ENCODE measurements around the gene ANKS1A.

ANKS1A gene

DNA sequence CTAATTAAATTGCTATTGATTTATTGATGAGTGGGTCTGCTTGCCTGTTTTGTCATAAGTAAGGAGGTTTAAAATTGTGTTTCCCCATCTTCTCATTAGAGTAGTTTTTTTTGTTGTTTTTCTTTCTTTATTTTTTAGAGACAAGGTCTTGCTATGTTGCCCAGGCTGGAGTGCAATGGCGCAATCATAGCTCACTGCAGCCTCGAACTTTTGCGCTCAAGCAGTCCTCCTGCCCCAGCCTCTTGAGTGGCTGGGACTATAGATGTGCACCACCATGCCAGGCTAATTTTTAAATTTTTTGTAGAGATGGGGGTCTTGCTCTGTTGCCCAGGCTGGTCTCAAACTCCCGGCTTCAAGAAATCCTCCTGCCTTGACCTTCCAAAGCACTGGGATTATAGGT is 31.0 kb downstream of the ANKS1A start:
- no peak overlapping the region for H3K4me3 ChIP-seq (replicated peaks; ENCODE audit: low read depth, low read length)

DNA sequence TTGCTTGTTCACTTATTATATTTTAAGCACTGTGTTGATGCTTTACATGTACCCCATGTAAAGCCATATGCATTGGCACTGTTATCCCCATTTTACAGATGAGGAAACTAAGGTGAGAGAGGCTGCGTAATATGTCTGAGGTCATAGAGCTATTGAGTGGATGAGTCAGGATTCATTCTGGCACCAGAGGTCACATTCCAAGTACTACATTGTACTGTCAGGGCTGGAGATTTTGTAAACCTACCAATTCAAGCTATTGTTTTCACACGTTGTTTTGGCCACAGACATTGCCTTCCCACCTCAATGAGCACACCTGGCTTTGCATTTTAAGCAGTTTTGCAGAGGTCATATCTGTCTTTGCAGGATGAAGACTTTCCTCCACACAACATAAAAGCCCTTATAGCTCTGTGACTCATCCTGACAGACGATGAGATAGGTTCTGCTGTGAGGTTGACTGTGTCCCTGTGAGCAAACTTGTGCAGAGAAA is 33.2 kb downstream of the ANKS1A start:
- TF ChIP-seq, protein P1, sequence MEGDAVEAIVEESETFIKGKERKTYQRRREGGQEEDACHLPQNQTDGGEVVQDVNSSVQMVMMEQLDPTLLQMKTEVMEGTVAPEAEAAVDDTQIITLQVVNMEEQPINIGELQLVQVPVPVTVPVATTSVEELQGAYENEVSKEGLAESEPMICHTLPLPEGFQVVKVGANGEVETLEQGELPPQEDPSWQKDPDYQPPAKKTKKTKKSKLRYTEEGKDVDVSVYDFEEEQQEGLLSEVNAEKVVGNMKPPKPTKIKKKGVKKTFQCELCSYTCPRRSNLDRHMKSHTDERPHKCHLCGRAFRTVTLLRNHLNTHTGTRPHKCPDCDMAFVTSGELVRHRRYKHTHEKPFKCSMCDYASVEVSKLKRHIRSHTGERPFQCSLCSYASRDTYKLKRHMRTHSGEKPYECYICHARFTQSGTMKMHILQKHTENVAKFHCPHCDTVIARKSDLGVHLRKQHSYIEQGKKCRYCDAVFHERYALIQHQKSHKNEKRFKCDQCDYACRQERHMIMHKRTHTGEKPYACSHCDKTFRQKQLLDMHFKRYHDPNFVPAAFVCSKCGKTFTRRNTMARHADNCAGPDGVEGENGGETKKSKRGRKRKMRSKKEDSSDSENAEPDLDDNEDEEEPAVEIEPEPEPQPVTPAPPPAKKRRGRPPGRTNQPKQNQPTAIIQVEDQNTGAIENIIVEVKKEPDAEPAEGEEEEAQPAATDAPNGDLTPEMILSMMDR (IDR thresholded peaks at IDR 0.05; ENCODE audit: low read length, missing control alignments) = no peak
- no peak overlapping the region for H3K4me3 ChIP-seq (replicated peaks; ENCODE audit: low read depth, low read length)
- peak; percentile 77 for DNase-seq (ENCODE audit: low read depth)

More for the DNA sequence above, 31.0 kb downstream of the ANKS1A start:
- TF ChIP-seq, protein P1 (IDR thresholded peaks at IDR 0.05; ENCODE audit: low read length, missing control alignments) = no peak
- no peak for DNase-seq (ENCODE audit: low read depth)

GRCh38 chr6:34924831-34925625 is 36.0 kb downstream of the ANKS1A start:
- TF ChIP-seq, protein P1 (IDR thresholded peaks at IDR 0.05; ENCODE audit: low read length, missing control alignments) = no peak
- H3K4me3 ChIP-seq (replicated peaks; ENCODE audit: low read depth, low read length) = no peak overlapping the region
- no peak for DNase-seq (ENCODE audit: low read depth)

DNA sequence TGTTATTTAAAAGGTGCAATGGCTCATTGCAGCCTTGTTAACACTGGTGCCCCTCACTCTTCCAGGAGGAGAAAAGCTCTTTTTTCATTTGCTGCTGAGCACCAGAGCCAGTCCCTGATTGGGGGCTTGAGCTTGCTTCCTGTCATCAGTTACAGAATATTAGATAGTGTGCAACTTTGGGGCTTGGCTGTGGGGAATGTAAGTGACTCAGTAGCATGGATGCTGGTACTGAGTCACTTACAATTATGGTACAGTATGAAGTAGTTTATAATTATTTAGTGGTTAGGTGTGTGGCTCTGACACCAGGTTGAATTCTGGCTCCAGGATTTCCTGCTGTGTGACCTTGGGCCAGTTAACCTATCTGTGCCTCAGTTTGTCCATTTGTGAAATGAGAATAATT is 37.6 kb downstream of the ANKS1A start:
- TF ChIP-seq, protein P1 (IDR thresholded peaks at IDR 0.05; ENCODE audit: low read length, missing control alignments) = no peak
- DNase-seq (ENCODE audit: low read depth) = no peak
- H3K4me3 ChIP-seq (replicated peaks; ENCODE audit: low read depth, low read length) = no peak overlapping the region

DNA sequence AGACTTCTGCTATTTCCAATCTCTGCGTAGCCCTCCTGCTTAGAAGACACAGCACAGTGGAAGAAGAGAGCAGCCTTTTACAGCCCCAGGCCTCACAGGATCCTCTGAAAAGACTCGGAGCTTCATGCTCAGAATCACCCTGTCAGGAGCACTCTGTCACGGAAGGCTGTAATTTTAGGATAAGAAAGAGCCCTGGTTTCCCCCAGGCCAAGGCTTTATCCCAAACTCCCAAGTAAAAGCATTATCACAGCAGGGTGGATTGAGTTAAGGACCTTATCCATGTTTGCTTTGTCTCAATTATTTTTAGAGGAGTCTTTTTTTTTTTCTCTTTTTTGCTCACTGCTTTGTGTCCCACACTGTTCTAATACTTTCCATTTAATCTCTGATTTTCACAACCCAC is 39.2 kb downstream of the ANKS1A start:
- H3K4me3 ChIP-seq (replicated peaks; ENCODE audit: low read depth, low read length) = no peak overlapping the region
- DNase-seq (ENCODE audit: low read depth) = no peak
- TF ChIP-seq, protein P1 (IDR thresholded peaks at IDR 0.05; ENCODE audit: low read length, missing control alignments) = no peak

GRCh38 chr6:34928695-34929094 is 39.6 kb downstream of the ANKS1A start:
- TF ChIP-seq, protein P1 (IDR thresholded peaks at IDR 0.05; ENCODE audit: low read length, missing control alignments) = no peak
- no peak overlapping the region for H3K4me3 ChIP-seq (replicated peaks; ENCODE audit: low read depth, low read length)
- no peak for DNase-seq (ENCODE audit: low read depth)

Measured in fibroblast of pulmonary artery (primary cell).